H9 (cell line): Measurements from ENCODE around the gene SMPD2. TPM values are rescaled to one million over a fixed set of nuclear protein-coding genes. Genes with fewer than 3 reads are reported as not detected.

ENCODE experiments used
- DNase-seq: peaks from one replicate; pipeline ENCODE4 v3.0.0-alpha.2; 2017
- H2AFZ ChIP-seq: one replicate; pipeline ENCODE4 v1.6.1; 2013; ENCODE audit warnings: mild to moderate bottlenecking, low read length, control low read depth, moderate library complexity
- H2AK5ac ChIP-seq: 2 replicates; pipeline ENCODE4 v1.6.1; 2013; ENCODE audit warnings: low read length, control low read depth, mixed read lengths; ENCODE audit not compliant: insufficient read length
- H2BK120ac ChIP-seq: one replicate; pipeline ENCODE4 v1.6.1; 2013; ENCODE audit warnings: low read depth, mild to moderate bottlenecking, low read length, control low read depth, inconsistent platforms; ENCODE audit not compliant: poor library complexity, severe bottlenecking
- H2BK12ac ChIP-seq: 2 replicates; pipeline ENCODE4 v1.6.1; 2013; ENCODE audit warnings: low read length, control low read depth, mixed read lengths, low read depth; ENCODE audit not compliant: insufficient read length
- H2BK15ac ChIP-seq: 2 replicates; pipeline ENCODE4 v1.6.1; 2013; ENCODE audit warnings: low read depth, low read length, control low read depth
- H2BK20ac ChIP-seq: one replicate; pipeline ENCODE4 v1.6.1; 2013; ENCODE audit warnings: low read depth, mild to moderate bottlenecking, low read length, control low read depth, inconsistent platforms; ENCODE audit not compliant: poor library complexity, severe bottlenecking
- H2BK5ac ChIP-seq: 2 replicates; pipeline ENCODE4 v1.6.1; 2013; ENCODE audit warnings: low read length, control low read depth, mixed read lengths; ENCODE audit not compliant: insufficient read length
- H3K14ac ChIP-seq: 2 replicates; pipeline ENCODE4 v1.6.1; 2013; ENCODE audit warnings: low read length, control low read depth; ENCODE audit not compliant: insufficient read depth
- H3K18ac ChIP-seq: 2 replicates; pipeline ENCODE4 v1.6.1; 2013; ENCODE audit warnings: low read depth, mild to moderate bottlenecking, mixed read lengths, low read length, control low read depth; ENCODE audit not compliant: insufficient read length
- H3K23ac ChIP-seq: 2 replicates; pipeline ENCODE4 v1.6.1; 2013; ENCODE audit warnings: low read length, control low read depth, mixed read lengths, low read depth; ENCODE audit not compliant: insufficient read length
- H3K23me2 ChIP-seq: 2 replicates; pipeline ENCODE4 v1.6.1; 2013; ENCODE audit warnings: low read depth, mild to moderate bottlenecking, mixed read lengths, low read length, control low read depth; ENCODE audit not compliant: insufficient read length, poor library complexity, severe bottlenecking
- H3K27ac ChIP-seq: 2 replicates; pipeline ENCODE4 v1.5.1; 2013; ENCODE audit warnings: low read length, control low read depth, mixed read lengths, low read depth; ENCODE audit not compliant: insufficient read length
- H3K27me3 ChIP-seq: 2 replicates; pipeline ENCODE4 v1.6.1; 2013; ENCODE audit warnings: low read length, control low read depth, inconsistent platforms; ENCODE audit not compliant: insufficient read depth
- H3K4ac ChIP-seq: 2 replicates; pipeline ENCODE4 v1.6.1; 2013; ENCODE audit warnings: low read depth, mild to moderate bottlenecking, control low read depth, inconsistent platforms, low read length, moderate library complexity
- H3K4me1 ChIP-seq: 2 replicates; pipeline ENCODE4 v1.6.1; 2013; ENCODE audit warnings: low read length, control low read depth, inconsistent platforms; ENCODE audit not compliant: insufficient read depth
- H3K4me2 ChIP-seq: 2 replicates; pipeline ENCODE4 v1.6.1; 2013; ENCODE audit warnings: low read length, control low read depth, mixed read lengths; ENCODE audit not compliant: insufficient read length, insufficient read depth
- H3K56ac ChIP-seq: 2 replicates; pipeline ENCODE4 v1.6.1; 2013; ENCODE audit warnings: low read depth, mild to moderate bottlenecking, mixed read lengths, low read length, control low read depth; ENCODE audit not compliant: insufficient read length
- H3K79me1 ChIP-seq: 2 replicates; pipeline ENCODE4 v1.6.1; 2013; ENCODE audit warnings: low read depth, mild to moderate bottlenecking, moderate library complexity, low read length, control low read depth, inconsistent platforms; ENCODE audit not compliant: insufficient read depth, poor library complexity, severe bottlenecking
- H3K79me2 ChIP-seq: 2 replicates; pipeline ENCODE4 v1.6.1; 2013; ENCODE audit warnings: low read length, control low read depth, inconsistent platforms; ENCODE audit not compliant: insufficient read depth
- H3K9ac ChIP-seq: 2 replicates; pipeline ENCODE4 v1.6.1; 2013; ENCODE audit warnings: low read length, control low read depth, mixed read lengths; ENCODE audit not compliant: insufficient read length; ENCODE audit errors: extremely low read depth
- H3K9me3 ChIP-seq: one replicate; pipeline ENCODE4 v1.6.1; 2013; ENCODE audit warnings: low read depth, low read length, inconsistent platforms; ENCODE audit not compliant: control insufficient read depth
- H3T11ph ChIP-seq: one replicate; pipeline ENCODE4 v1.6.1; 2013; ENCODE audit warnings: mild to moderate bottlenecking, low read length, control low read depth, inconsistent platforms
- H4K20me1 ChIP-seq: one replicate; pipeline ENCODE4 v1.6.1; 2013; ENCODE audit not compliant: control insufficient read depth, insufficient read length, insufficient read depth
- H4K5ac ChIP-seq: 2 replicates; pipeline ENCODE4 v1.6.1; 2013; ENCODE audit warnings: low read depth, mild to moderate bottlenecking, mixed read lengths, low read length, control low read depth; ENCODE audit not compliant: insufficient read length
- H4K8ac ChIP-seq: replicated peaks from 2 replicates; pipeline ENCODE4 v1.6.1; 2013; ENCODE audit warnings: low read length, control low read depth, mixed read lengths, low read depth; ENCODE audit not compliant: insufficient read length
- H4K91ac ChIP-seq: 2 replicates; pipeline ENCODE4 v1.6.1; 2013; ENCODE audit warnings: low read depth, mild to moderate bottlenecking, moderate library complexity, mixed read lengths, low read length, control low read depth; ENCODE audit not compliant: insufficient read length
- H3K27ac Mint-ChIP-seq, 3 experiments: 2 replicates in 2 of 3; 3 replicates in 1 of 3; pipeline ENCODE4 v1.8.0; 2020 to 2021; ENCODE audit warnings: mixed read lengths in 3 of 3, mild to moderate bottlenecking in 1 of 3, moderate library complexity in 1 of 3
- H3K27me3 Mint-ChIP-seq: 2 replicates; pipeline ENCODE4 v1.8.0; 2021; ENCODE audit warnings: low read depth, mild to moderate bottlenecking, moderate library complexity, mixed read lengths
- H3K36me3 Mint-ChIP-seq, 3 experiments: 2 replicates in 2 of 3; 3 replicates in 1 of 3; pipeline ENCODE4 v1.8.0; 2020 to 2021; ENCODE audit warnings: low read depth in 3 of 3, mixed read lengths in 3 of 3; ENCODE audit not compliant: insufficient read depth in 1 of 3
- H3K4me1 Mint-ChIP-seq, 2 experiments: 2 replicates each; pipeline ENCODE4 v1.8.0; 2020; ENCODE audit warnings: mixed read lengths in 2 of 2
- H3K4me3 Mint-ChIP-seq, 2 experiments: 2 replicates in 1 of 2; 3 replicates in 1 of 2; pipeline ENCODE4 v1.8.0; 2020 to 2021; ENCODE audit warnings: mild to moderate bottlenecking in 2 of 2, mixed read lengths in 2 of 2, moderate library complexity in 1 of 2
- H3K9me3 Mint-ChIP-seq, 2 experiments: 2 replicates in 1 of 2; 3 replicates in 1 of 2; pipeline ENCODE4 v1.8.0; 2020; ENCODE audit warnings: mild to moderate bottlenecking in 2 of 2, mixed read lengths in 2 of 2, moderate library complexity in 1 of 2
- WGBS: extraction: QIAGEN DNeasy Blood & Tissue Kit; methylation state at CpG from one replicate; pipeline ENCODE4 v1.1.7; 2013; ENCODE audit warnings: missing lambda C conversion rate, low lambda C conversion rate, mixed read lengths; ENCODE audit not compliant: insufficient read length; ENCODE audit errors: extremely low coverage; 5-methylcytosine and 5-hydroxymethylcytosine counted together
- total RNA-seq: library from RNA; stranded (reverse); gene quantifications from 2 replicates; pipeline ENCODE4 v1.2.1, GENCODE V29; 2021
- TF ChIP-seq, protein P1 (sequence below): fragments of 200-600 bp; sonication (generic); conservative IDR thresholded peaks from 3 replicates; pipeline ENCODE4 v1.8.0; 2021; ENCODE audit warnings: antibody characterized with exemption, mild to moderate bottlenecking

The SMPD2 gene
- total RNA-seq, 1 experiment from 2014 or later: 13.0 TPM

DNA sequence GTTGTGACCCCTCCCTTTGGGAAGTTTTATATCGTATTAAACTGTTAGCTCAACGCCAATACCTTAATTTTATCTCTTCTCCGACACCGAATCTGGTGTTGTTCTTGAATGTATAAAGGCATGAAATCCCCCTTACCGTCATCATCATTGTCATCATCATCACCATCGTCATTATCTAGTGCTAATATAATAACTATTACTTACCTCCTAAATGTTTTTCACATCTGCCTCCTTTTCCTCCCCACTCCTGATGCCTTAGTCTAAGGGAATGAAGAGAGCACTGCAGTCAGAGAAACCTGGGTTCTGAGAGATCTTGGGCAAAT lies 43.2 kb downstream of the SMPD2 start:
- Histone ChIP-seq H3K4ac (no peak overlapping the region), H3K79me1 (peaks cover 2% of the 10 kb centered on the region), H2BK12ac (no peak overlapping the region), H3K18ac (peak overlapping the region; percentile 26), H2BK15ac (no peak overlapping the region), H3K23ac (no peak overlapping the region), H3K27ac (no peak overlapping the region), H3K27me3 (no peaks in the 10 kb centered on the region), H3K9me3 (no peaks in the 10 kb centered on the region), H3K4me1 (peaks cover 13% of the 10 kb centered on the region; the same call in 1 of the 2 replicates), H3K23me2 (peaks cover 4% of the 10 kb centered on the region), H2BK5ac (no peak overlapping the region), H3K4me2 (peak overlapping the region; percentile 89), H3K56ac (no peak overlapping the region), H3K14ac (no peak overlapping the region), H4K5ac (no peak overlapping the region), H4K91ac (no peak overlapping the region), H3T11ph (no peak overlapping the region), H4K8ac (no peak overlapping the region), H2AK5ac (no peak overlapping the region), H2AFZ (no peak overlapping the region), H4K20me1 (no peaks in the 10 kb centered on the region), H3K79me2 (peaks cover 27% of the 10 kb centered on the region; the same call in 1 of the 2 replicates), H2BK120ac (no peak overlapping the region), H2BK20ac (no peak overlapping the region), H3K9ac (peak overlapping the region; percentile 41)
- peaks cover 15 to 33% (median 31%) of the 10 kb centered on the region in 3 experiments for H3K36me3 Mint-ChIP-seq
- H3K4me1 Mint-ChIP-seq: peaks cover 43 to 46% of the 10 kb centered on the region in 2 experiments
- no peaks in the 10 kb centered on the region for H3K9me3 Mint-ChIP-seq
- TF ChIP-seq, protein P1, sequence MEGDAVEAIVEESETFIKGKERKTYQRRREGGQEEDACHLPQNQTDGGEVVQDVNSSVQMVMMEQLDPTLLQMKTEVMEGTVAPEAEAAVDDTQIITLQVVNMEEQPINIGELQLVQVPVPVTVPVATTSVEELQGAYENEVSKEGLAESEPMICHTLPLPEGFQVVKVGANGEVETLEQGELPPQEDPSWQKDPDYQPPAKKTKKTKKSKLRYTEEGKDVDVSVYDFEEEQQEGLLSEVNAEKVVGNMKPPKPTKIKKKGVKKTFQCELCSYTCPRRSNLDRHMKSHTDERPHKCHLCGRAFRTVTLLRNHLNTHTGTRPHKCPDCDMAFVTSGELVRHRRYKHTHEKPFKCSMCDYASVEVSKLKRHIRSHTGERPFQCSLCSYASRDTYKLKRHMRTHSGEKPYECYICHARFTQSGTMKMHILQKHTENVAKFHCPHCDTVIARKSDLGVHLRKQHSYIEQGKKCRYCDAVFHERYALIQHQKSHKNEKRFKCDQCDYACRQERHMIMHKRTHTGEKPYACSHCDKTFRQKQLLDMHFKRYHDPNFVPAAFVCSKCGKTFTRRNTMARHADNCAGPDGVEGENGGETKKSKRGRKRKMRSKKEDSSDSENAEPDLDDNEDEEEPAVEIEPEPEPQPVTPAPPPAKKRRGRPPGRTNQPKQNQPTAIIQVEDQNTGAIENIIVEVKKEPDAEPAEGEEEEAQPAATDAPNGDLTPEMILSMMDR: no peak
- H3K27me3 Mint-ChIP-seq: peaks cover 3% of the 10 kb centered on the region; the same call in 1 of the 2 replicates
- no CpG with 5 or more reads among the region's 6 CpGs for WGBS
- H3K27ac Mint-ChIP-seq: no peak overlapping the region
- no peak for DNase-seq
- H3K4me3 Mint-ChIP-seq: peak overlapping the region; percentile 60 to 76
